ENCODE data around the gene TRIM9. TPM values are rescaled to one million over a fixed set of nuclear protein-coding genes. Genes with fewer than 3 reads are reported as not detected.

The TRIM9 gene
- total RNA-seq, 1 experiment from 2014 or later = 0.44 TPM

DNA sequence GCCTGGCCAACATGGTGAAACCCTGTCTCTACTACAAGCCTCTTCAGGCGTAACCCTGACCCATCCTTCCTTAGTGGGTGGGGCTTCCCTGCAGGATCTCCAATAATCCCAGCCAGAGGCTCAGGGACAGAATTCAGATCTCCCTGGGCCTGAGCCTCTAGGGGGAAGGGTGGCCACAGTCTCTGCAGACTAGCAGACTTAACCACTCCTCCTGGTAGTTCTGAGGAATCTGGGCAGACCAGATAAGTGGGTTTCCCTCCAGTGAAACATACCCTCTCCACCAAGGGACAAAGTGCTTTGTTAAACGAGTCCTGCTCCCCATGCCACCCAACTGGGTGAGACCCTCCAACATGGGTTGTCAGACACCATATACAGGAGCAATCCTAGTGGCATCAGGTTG is 36.6 kb upstream of the TRIM9 start:
- POLR2A ChIA-PET = no interaction called here
- in situ Hi-C loops (cut with HindIII; ENCODE audit: low pct_unique_long_range_greater_than_20kb, low sequenced_read_pairs) = no loop called here
- CTCF ChIA-PET = no interaction called here
- no peaks in the 10 kb centered on the region for H3K36me3 ChIP-seq (ENCODE audit: control insufficient read depth, insufficient read depth, low read length)
- TF ChIP-seq SIN3A (IDR thresholded peaks at IDR 0.05; ENCODE audit: borderline replicate concordance, insufficient read depth, low read depth, low read length) (no peak), TCF7L2 (IDR thresholded peaks at IDR 0.05; ENCODE audit: low read depth, low read length) (no peak), CTCF (IDR thresholded peaks at IDR 0.05) (no peak), POLR2AphosphoS5 (IDR thresholded peaks at IDR 0.05; ENCODE audit: low read depth, low read length) (no peak)
- TF ChIP-seq, protein P1, sequence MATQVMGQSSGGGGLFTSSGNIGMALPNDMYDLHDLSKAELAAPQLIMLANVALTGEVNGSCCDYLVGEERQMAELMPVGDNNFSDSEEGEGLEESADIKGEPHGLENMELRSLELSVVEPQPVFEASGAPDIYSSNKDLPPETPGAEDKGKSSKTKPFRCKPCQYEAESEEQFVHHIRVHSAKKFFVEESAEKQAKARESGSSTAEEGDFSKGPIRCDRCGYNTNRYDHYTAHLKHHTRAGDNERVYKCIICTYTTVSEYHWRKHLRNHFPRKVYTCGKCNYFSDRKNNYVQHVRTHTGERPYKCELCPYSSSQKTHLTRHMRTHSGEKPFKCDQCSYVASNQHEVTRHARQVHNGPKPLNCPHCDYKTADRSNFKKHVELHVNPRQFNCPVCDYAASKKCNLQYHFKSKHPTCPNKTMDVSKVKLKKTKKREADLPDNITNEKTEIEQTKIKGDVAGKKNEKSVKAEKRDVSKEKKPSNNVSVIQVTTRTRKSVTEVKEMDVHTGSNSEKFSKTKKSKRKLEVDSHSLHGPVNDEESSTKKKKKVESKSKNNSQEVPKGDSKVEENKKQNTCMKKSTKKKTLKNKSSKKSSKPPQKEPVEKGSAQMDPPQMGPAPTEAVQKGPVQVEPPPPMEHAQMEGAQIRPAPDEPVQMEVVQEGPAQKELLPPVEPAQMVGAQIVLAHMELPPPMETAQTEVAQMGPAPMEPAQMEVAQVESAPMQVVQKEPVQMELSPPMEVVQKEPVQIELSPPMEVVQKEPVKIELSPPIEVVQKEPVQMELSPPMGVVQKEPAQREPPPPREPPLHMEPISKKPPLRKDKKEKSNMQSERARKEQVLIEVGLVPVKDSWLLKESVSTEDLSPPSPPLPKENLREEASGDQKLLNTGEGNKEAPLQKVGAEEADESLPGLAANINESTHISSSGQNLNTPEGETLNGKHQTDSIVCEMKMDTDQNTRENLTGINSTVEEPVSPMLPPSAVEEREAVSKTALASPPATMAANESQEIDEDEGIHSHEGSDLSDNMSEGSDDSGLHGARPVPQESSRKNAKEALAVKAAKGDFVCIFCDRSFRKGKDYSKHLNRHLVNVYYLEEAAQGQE (IDR thresholded peaks at IDR 0.05; ENCODE audit: insufficient read depth in 1 of 2, low read depth in 2 of 2, low read length in 1 of 2) = no peak
- H3K9me3 ChIP-seq (ENCODE audit: control insufficient read depth, insufficient read depth, low read depth, low read length) = no peaks in the 10 kb centered on the region
- ATAC-seq = no peak
- intact Hi-C loops (cut with micrococcal nuclease; ENCODE audit: unreplicated experiment) = no loop called here
- H3K4me1 ChIP-seq (ENCODE audit: control insufficient read depth, insufficient read depth, low read length) = no peaks in the 10 kb centered on the region
- no TSS peak for BruUV-seq (replicated peaks)
- no peak for DNase-seq (ENCODE audit: low read depth, low spot score)
- H3K27me3 ChIP-seq (ENCODE audit: control insufficient read depth, insufficient read depth, low read length) = no peaks in the 10 kb centered on the region; the same call in 1 of the 2 replicates
- H3K27ac ChIP-seq (ENCODE audit: low read length) = no peak overlapping the region
- H3K4me3 ChIP-seq (ENCODE audit: low read depth in 2 of 2, low read length in 2 of 2) = no peak overlapping the region

- H3K27ac ChIP-seq (ENCODE audit: low read length) = no peak overlapping the region
- H3K36me3 ChIP-seq (ENCODE audit: control insufficient read depth, insufficient read depth, low read length) = no peaks in the 10 kb centered on the region
- no peaks in the 10 kb centered on the region for H3K9me3 ChIP-seq (ENCODE audit: control insufficient read depth, insufficient read depth, low read depth, low read length)
- DNase-seq (ENCODE audit: low read depth, low spot score) (no peak), ATAC-seq (no peak)
- H3K4me3 ChIP-seq (ENCODE audit: low read depth in 2 of 2, low read length in 2 of 2) = no peak overlapping the region
- in situ Hi-C loops (cut with HindIII; ENCODE audit: low pct_unique_long_range_greater_than_20kb, low sequenced_read_pairs) = no loop called here
- H3K27me3 ChIP-seq (ENCODE audit: control insufficient read depth, insufficient read depth, low read length) = no peaks in the 10 kb centered on the region; the same call in 1 of the 2 replicates
- BruUV-seq (replicated peaks) = no TSS peak
- POLR2A ChIA-PET = no interaction called here
- CTCF ChIA-PET = no interaction called here
- H3K4me1 ChIP-seq (ENCODE audit: control insufficient read depth, insufficient read depth, low read length) = no peaks in the 10 kb centered on the region
- intact Hi-C loops (cut with micrococcal nuclease; ENCODE audit: unreplicated experiment) = no loop called here
- TF ChIP-seq SIN3A (IDR thresholded peaks at IDR 0.05; ENCODE audit: borderline replicate concordance, insufficient read depth, low read depth, low read length) = no peak
- no peak for TF ChIP-seq POLR2AphosphoS5 (IDR thresholded peaks at IDR 0.05; ENCODE audit: low read depth, low read length)
- no peak; the same call in 1 of the 2 replicates for TF ChIP-seq CTCF (IDR thresholded peaks at IDR 0.05)
- TF ChIP-seq TCF7L2 (IDR thresholded peaks at IDR 0.05; ENCODE audit: low read depth, low read length) = no peak
- TF ChIP-seq, protein P1 (IDR thresholded peaks at IDR 0.05; ENCODE audit: insufficient read depth in 1 of 2, low read depth in 2 of 2, low read length in 1 of 2) = no peak
These were observed 34.2 kb upstream of the TRIM9 start for GRCh38 chr14:51129130-51129529.

Measured in Panc1 (cell line).